Hippocampal formation (tissue), 2 donors: ENCODE measurements around the gene UBE2R2.
A peak's percentile ranks its signal among the peaks of the same experiment; 100 is the strongest.
"Not testable (repeated sequence)": the region's sequence is repeated elsewhere in the genome, so short reads cannot be mapped to it uniquely, and the experiment has no call there.

Source experiments
- DNase-seq, 2 donors: peaks; one replicate each; lab custom pipeline; 2025; lab: John Stamatoyannopoulos, UW

The UBE2R2 gene

DNA sequence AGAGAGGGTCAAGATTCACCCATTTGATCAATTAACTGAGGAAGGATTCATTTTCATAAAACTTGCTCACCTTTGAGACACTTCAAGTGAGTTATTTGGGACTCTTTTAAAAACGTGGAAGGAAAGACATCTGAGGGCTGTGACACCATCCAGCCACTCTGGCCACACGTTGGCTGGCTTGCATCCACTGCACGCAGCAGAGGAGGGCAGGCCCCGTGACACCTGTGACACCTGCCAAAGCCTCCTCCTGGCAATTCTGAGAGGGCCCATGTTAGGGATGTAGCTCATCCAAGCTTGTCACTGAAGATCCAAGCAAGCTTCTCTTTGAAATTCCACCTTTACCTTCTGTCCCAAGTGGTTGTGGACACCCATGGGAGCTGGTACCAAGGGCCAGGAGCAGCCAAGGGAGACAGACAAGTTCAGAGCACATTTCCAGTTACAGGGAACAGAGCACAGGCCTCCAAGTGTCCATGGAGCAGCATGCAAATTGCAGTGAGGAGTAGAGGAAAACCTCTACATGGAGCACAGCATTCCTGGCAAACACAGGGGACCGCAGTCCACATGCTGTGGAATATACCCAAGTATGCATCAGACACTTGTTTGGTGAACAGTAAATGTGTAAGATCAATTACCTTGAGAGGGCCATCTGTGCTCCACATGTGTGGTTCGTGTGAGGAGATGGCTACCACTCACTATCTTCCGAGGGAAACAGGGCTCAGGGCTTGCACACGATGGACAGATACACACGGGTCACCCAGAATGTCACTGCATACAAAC, 16.8 kb upstream of the UBE2R2 start:
- no peak for DNase-seq

GRCh38 chr9:33800886-33801285, 16.1 kb upstream of the UBE2R2 start:
- DNase-seq = no peak

- not testable (repeated sequence) for DNase-seq
These were observed 14.9 kb upstream of the UBE2R2 start for GRCh38 chr9:33801943-33802500.

GRCh38 chr9:33804196-33804595, 12.8 kb upstream of the UBE2R2 start:
- not testable (repeated sequence) for DNase-seq

- not testable (repeated sequence) for DNase-seq
These were observed 9.8 kb upstream of the UBE2R2 start for GRCh38 chr9:33807156-33807555.

- not testable (repeated sequence) for DNase-seq
These were observed 8.0 kb upstream of the UBE2R2 start for GRCh38 chr9:33808979-33809322.

GRCh38 chr9:33809506-33809905, 7.5 kb upstream of the UBE2R2 start:
- no peak for DNase-seq

DNA sequence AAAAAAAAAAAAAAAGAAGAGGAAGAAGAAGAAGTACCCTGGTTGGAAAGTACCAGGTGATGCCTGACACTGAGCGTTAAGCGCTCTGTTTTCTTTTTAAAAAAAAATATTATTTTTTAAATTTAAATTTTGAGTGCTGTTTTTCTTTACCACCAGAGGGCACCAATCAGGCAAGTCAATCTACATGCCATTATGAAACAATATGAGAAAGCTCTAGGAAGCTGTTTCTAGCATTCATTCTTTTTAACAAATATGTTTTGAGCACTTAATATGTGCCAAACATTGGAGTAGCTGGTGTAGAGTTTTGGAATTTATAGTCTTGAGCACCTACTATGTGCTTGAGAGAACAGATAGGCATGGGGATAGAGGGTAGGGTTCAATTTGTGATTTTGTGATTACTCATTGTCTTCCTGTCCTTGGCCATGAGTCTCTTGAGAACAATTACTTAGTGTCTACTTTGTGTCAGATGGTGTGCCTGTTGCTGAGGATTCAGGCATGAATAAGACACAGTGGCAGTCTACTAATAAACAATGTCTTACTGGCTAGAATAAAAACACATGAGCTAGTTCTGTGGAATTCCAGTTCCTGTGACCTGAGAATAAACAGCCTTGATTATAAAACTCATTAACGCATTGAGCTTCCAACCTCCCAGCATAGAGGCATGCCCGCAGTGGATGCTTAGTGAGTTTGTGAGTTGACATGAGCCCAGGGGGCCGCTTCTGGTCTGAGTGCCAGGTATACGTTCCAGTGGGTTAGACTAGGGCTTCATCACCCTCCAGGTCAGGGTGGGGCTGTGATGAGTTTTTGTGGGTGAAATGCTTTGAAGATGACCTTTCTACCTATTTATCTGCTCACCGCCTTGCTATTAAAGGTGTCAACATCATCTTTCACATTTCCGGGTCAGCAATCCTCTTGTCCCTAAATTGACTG, 3.0 kb upstream of the UBE2R2 start:
- peak; percentile 32 to 90 for DNase-seq

GRCh38 chr9:33815781-33816180, 1.2 kb upstream of the UBE2R2 start:
- no peak for DNase-seq

DNA sequence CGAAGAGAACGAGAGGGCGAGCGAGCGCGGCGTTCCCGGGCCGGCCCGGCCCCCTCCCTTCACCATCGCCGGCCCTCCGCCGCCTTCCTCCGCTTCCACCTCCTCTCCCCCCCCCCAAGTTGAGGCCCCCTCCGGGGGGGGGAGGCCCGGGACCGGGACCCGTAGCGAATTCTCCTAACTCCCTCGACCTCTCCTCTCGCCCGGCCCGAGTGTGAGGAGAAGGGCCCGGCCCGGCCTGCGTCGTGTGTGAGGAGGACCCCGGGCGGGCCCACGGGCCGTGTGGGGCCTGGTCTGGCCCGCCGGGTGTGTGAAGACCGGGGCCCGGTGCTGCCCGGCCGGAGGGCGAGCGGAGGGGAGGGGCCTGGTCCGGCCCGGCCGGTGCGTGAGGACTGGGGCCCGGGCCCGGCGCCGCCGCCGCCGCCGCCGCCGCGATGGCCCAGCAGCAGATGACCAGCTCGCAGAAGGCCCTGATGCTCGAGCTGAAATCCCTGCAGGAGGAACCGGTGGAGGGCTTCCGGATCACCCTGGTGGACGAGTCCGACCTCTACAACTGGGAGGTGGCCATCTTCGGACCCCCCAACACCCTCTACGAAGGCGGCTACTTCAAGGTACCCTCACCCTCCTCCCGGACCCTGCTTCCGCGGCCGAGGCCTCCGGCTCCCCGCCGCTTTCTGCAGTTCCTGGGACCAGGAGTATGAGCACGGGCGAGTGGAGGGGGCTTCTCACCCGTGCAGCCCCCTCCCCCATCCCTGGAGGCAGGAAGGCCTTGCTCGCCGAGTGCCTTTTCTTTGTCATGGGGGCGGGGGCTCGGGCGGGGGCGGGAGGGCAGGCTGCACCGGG, 587 bp downstream of the UBE2R2 start:
- DNase-seq = peak in 1 of 2 donors; percentile 71

GRCh38 chr9:33818167-33818846, 1.3 kb downstream of the UBE2R2 start:
- DNase-seq = peak in 1 of 2 donors; percentile 21

GRCh38 chr9:33818847-33819500, 2.0 kb downstream of the UBE2R2 start:
- no peak for DNase-seq

- DNase-seq = peak in 1 of 2 donors; percentile 50
These were observed 3.3 kb downstream of the UBE2R2 start for GRCh38 chr9:33820231-33820745.

- DNase-seq = no peak
These were observed 6.8 kb downstream of the UBE2R2 start for GRCh38 chr9:33823801-33824200.

GRCh38 chr9:33827285-33827684, 10.3 kb downstream of the UBE2R2 start:
- not testable (repeated sequence) for DNase-seq

DNA sequence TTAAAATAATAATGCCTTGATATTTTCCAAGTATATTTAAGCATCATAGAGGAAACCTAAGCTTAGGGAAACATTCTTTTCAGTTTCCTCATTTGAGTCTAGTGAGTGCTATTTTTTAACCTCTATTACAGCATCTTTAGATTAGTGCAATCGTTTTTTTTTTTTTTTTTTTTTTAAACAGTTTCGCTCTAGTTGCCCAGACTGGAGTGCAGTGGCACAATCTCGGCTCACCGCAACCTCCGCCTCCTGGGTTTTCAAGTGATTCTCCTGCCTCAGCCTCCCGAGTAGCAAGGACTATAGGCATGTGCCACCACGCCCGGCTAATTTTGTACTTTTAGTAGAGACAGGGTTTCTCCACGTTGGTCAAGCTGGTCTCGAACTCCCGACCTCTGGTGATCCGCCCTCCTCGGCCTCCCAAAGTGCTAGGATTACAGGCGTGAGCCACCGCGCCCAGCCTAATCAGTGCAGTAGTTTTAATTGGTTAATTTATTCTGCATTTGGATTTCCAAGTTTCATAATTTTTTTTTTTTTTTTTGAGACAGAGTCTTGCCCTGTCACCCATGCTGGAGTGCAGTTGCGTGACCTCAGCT, 12.8 kb downstream of the UBE2R2 start:
- not testable (repeated sequence) for DNase-seq

DNA sequence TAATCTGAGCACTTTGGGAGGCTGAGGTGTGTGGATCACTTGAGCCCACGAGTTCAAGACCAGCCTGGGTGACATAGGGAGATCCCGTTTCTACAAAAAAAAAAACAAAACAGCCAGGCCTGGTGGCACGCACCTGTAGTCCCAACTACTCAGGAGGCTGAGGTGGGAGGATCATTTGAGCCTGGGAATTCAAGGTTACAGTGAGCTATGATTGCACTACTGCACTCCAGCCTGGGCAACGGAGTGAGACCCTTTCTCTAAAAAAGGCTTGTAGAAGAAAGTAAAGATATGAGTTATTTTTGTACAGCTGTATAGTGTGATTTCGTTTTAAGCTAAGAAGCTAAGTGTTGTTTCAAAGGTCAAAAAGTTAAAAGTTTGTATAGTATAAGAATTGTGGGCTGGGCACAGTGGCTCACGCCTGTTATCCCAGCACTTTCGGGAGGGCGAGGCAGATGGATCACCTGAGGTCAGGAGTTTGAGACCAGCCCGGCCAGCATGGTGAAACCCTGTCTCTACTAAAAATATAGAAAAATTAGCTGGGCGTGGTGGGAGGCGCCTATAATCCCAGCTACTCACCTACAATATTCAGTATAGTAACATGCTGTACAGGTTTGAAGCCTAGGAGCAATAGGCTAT, 18.8 kb downstream of the UBE2R2 start:
- no peak for DNase-seq

DNA sequence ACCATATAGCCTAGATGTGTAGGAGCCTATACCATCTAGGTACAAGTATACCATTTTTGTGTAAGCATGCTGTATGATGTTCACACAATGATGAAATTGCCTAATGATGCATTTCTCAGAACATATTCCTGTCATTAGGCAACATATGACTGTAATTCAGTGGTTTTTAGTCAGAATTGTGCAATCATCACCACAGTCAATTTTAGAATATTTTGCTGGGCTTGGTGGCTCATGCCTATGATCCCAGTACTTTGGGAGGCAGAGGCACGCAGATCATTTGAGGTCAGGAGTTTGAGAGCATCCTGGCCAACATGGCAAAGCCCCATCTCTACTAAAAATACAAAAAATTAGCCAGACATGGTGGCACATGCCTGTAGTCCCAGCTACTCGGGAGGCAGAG, 19.3 kb downstream of the UBE2R2 start:
- not testable (repeated sequence) for DNase-seq

DNA sequence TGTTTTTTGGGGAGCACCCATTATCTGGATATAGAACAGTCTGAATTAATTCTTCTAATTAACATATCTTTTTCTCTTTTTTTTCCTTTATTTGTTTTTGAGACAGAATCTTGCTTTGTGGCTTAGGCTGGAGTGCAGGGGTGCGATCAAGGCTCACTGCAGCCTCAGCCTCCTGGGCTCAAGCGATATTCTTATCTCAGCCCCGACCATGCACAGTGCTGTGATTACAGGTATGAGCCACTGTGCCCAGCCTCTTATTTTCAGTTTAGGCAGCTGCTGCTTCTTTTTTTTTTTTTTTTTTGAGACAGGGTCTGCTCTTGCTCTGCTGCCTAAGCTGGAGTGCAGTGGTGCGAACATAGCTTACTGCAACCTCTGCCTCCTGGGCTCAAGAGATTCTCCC, 20.2 kb downstream of the UBE2R2 start:
- DNase-seq = no peak
